Tongue (tissue), 2 donors: Measurements from ENCODE around the gene IL12RB2. TPM values are rescaled to one million over a fixed set of nuclear protein-coding genes. Genes with fewer than 3 reads are reported as not detected.
"Not testable (repeated sequence)": the region's sequence is repeated elsewhere in the genome, so short reads cannot be mapped to it uniquely, and the experiment has no call there.

Experiments used
- DNase-seq: peaks from one replicate; pipeline ENCODE4 v3.0.0-alpha.2; 2015
- total RNA-seq: library from RNA; depleted of rRNA; stranded (reverse); fragments of >200 nt; gene quantifications from one replicate; pipeline ENCODE4 v1.2.3, GENCODE V29; 2014

Gene IL12RB2
- total RNA-seq, 1 donor from 2014 or later, result 2.5 TPM

DNA sequence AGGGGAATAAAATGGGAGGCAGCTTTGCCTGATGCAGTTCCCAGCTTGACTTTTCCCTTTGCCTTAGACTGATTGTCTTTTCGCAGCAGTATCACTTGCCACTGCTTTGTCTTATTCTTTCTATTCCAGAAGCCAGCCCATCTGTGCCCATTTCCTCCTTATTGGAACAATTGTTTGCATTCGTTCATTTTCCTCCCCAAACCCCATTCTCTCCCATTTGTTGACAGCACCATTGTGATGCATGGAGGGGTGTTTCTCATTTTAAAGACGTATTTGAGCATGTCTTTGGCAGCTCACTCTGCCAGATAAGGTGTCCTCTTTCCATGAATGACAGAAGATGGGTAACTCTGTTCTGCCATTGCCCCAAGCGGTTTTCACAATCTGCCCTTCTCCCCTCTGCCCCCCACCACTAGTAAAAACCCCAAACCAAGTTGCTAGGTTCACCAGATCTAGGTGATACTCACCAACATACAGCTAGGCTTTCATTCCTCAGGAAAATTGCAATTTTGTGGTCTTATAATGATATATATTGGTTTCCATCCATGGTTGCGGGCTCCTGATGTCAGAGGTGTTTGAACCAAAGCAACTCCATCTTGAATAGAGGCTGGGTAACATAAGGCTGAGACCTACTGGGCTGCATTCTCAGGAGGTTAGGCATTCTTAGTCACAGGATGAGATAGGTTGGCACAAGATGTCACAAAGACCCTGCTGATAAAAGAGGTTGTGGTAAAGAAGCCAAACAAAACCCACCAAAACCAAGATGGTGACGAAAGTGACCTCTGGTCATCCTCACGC is 91.7 kb downstream of the IL12RB2 start:
- DNase-seq, result no peak

DNA sequence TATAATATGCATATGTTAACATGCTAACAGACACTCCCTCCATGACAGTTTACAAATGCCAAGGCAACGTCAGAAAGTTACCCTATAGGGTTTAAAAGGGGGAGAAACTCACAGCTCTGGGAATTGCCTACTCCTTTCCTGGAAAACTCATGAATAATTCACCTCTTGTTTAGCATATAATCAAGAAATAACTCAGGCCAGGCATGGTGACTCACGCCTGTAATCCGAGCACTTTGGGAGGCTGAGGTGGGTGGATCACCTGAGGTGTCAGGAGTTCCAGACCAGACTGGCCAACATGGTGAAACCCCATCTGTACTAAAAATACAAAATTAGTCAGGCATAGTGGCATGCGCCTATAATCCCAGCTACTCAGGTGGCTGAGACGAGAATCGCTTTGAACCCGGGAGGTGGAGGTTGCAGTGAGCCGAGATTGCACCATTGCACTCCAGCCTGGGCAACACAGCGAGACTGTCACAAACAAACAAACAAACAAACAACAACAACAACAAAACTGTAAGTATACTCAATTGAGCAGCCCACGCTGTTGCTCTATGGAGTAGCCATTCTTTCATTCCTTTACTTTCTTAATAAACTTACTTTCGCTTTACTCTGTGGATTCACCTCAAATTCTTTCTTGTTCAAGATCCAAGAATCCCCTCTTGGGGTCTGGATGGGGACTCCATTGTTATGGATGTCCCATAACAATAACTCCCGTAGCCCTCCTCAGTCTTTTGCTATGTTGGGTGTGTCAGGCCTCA is 92.5 kb downstream of the IL12RB2 start:
- not testable (repeated sequence) for DNase-seq

DNA sequence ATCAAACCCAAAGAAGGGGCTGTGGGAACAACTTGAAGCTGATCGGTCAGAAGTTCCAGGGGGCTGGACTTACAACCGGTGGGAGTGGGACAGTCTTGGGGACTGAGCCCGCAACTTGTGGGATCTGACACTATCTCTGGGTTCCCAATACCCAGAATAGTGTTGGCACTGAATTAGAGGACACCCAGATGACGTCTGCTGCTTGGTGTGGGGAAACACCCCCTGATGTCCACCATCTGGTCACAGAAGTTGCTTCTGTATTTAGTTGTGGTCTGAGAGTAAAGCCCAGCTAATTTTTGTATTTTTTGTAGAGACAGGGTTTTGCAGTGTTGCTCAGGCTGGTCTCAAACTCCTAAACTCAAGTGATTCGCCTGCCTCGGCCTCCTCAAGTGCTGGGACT is 93.8 kb downstream of the IL12RB2 start:
- no peak for DNase-seq

DNA sequence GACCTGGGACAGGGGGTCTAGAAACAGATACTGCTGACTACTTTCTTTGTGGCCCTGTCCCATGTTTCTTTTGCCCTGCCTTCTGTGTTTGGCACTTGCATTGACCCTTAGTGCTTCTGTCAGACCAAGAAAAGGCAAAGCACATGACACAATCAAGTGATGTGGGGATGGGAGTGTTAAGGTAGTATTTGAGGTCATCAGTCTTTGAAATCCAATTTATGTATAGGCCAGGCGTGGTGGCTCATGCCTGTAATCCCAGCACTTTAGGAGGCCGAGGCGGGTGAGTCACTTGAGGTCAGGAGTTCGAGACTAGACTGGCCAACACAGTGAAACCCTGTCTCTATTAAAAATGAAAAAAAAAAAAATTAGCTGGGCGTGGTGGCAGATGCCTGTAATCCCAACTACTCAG is 96.5 kb downstream of the IL12RB2 start:
- no peak for DNase-seq

DNA sequence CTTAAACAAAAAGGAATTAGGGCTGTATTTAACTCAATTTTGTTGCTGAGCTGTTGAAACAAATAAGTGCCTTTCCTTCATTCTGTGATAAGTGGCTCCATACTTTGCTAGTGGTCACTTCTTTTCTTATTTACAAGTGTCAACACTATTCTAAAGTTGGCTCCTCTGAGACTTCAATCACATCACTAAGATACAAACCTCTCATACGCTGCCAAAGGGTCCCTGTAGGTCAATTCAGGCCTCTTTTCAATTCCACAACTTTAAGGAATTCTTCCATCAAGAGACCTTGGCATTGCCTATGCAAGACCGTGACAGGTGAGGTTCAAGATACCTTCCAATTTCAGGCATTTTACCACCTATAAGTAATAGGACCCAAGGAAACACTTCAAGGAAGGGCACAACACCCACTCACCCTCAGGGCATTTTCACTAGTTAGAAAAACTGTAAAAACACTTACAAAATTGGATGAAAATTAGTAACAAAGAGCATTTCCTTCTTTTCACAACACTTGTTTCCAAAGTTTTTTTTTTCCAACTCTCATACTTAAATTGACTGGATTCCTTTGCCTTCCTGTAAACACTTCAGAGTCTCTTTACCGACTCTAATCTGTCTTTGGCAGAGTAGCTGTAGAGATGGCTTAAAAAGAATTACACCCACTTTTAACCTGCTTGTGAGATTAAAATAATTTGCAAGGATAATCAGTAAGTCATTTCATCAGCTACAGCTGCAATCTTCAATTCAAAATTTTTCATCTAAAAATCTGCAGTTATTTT is 98.0 kb downstream of the IL12RB2 start:
- DNase-seq, result no peak

DNA sequence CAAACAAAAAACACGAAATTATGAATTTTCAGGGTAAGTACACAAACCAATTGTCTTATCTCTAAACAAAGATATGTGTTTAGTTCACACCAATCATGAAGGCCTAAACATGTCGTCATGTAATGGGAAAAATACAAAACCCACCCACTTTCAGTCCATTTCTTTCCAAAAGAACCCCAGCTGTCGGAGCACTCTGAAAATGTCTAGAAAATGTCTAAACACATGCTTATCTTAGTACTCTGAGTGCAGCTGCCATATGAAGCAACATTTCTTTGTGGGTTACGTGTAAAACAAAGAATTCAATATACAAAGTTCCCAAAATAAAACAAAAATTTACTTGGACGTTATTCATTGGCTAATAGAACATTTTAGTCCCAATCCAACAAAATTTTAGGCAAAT is 99.8 kb downstream of the IL12RB2 start:
- no peak for DNase-seq

DNA sequence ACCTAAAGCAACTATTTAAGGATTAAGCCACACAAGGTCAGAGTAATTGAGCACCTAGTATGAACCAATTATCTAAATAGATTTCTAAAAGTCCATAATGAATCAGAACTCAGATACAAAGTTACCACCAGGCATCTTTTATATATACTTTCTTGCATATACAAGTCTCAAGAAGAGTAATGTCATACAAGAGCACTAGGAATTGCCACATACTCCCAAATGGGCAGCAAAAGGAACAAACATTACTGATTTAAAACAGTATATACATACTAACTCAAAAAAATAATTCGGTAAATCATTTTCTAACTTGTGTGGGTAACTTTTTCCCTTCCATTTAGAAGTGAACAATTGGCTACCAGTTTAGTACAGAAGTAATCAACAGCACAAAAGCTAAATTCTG is 100.5 kb downstream of the IL12RB2 start:
- no peak for DNase-seq

DNA sequence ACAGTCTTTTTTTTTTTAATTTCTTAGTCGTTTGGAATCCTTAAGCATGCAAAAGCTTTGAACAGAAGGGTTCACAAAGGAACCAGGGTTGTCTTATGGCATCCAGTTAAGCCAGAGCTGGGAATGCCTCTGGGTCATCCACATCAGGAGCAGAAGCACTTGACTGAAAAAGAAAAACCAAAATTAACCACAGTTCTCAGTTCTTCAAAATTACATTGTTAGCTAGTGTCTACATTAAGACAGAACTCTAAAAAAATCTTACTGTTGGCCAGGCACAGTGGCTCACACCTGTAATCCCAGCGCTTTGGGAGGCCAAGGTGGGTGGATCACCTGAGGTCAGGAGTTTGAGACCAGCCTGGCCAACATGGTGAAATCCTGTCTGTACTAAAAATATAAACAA is 105.4 kb downstream of the IL12RB2 start:
- DNase-seq, result not testable (repeated sequence)

DNA sequence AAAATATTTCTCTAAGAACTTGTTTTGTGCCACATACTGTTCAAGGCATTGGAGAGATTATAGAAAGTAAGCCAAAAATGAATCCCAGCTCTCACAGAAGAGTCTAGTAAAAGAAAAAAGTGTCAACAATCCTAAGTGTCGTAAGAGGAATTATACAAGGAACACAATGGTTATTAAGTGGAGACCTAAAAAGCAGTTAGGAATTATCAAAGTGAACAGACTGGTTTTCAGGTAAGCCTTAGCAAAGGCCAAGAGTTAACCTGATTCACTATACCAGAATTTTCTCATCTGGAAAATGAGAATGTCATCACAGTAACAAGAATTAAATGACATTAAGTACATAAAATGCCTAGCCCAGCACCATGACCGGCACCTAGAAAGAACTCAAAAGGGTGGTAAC is 106.9 kb downstream of the IL12RB2 start:
- no peak for DNase-seq

DNA sequence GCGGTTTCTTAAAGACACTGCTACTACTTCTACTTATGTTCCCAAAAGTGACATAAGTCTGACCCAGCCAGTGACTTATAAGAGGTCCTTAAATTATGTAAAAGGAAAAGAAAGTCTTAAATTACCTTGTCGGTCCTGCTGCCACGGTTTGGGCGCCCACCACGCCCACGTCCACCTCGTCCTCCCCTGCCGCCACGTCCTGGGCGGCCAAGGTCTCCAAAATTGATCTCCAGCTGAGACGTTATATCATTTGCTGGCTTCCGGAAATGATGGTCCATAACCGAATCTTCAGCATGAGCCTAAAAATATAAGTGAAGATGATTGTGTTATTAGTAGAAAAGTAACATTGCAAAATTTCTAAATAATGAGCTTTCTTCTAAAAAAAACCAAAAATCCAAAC is 107.4 kb downstream of the IL12RB2 start:
- no peak for DNase-seq

DNA sequence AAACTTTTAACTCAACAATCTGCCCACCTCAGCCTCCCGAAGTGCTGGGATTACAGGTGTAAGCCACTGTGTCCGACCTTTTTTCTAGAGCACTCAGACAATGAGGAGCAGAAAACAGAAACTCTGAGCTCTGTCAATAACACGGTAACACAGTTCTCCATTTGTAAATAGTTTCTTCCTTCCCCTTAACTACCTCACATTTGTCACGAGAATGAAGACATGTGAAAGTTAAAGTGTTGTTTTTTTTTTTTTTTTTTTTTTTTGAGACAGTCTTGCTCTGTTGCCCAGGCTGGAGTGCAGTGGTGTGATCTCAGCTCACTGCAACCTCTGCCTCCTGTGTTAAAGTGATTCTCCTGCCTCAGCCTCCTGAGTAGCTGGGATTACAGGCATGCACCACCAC is 110.1 kb downstream of the IL12RB2 start:
- DNase-seq, result not testable (repeated sequence)

DNA sequence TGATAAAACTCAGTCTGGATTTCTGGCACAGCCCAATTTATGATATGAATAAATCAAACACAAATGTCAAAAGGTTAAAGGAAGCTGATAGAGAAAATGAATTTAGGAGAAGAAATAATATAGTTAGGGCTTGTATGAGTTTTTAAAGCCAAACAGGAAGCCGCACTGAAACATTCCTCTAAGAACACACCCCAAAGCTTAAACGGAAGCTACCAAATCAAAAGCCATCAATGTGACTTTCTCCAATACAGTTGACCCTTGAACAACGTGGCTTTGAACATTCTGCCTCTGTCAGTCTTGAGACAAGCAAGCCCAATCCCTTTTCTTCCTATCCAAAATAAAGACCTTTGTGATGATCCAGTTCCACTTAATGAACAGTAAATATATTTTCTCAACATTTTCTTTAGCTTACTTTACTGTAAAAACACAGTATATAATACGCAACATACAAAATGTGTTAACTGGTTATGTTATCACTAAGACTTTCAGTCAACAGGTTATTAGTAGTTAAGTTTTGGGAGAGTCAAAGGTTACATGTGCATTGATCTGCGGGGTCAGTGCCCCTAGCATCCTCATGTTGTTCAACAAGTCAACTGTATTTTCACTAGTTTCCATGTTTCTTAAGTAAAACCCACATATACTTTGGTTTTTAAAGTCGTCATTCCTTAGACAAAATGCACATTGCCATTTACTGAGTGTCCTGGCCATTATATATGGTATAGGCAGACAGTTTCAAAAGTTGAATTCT is 111.3 kb downstream of the IL12RB2 start:
- DNase-seq, result no peak

DNA sequence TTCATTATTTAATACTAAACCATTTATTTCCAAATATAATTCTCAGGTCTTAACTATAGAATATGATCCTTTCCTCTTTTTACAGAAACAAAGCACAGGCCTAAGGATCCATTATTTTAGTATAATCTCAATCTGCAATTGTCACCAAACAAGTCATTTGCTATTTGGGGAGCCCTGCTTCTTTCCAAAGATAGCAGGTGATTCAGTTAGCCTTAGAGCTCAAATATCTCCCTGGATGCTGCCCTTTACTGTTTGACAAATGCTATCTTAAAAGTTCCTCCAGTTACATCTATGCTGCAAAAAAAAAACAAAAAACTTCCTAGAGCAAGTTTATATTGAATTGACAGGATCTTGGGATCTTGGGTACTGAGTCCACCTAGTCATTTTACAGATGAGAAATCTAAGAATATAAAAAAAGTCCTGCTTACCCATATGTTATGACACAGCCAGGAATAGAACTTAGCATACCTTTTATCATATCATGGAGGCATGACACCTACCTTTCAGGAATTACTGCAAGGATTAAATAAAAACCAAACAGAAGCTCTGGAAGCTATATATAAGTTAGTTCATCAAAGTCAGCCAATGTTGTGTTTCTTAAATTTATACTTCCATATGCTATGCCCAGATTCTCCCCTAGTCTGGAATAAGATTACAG is 113.3 kb downstream of the IL12RB2 start:
- no peak for DNase-seq

DNA sequence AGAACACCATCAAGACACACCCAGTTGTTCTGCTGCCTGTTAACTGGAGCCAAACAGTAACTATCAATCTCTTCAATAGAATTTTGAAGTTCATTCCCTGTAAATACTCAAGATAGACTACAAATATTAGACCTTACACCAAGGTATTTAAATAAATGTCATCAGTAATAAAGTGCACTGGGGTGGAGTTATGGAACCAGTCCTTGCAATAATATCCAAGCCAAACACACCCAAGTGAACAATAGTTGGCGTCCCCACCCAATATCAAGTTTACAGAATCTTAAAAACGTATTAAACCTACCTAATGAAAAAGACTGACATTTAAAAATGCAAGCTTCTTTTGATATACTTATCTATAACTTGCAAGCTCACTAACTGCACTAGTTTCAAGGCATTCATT is 119.8 kb downstream of the IL12RB2 start:
- no peak for DNase-seq

DNA sequence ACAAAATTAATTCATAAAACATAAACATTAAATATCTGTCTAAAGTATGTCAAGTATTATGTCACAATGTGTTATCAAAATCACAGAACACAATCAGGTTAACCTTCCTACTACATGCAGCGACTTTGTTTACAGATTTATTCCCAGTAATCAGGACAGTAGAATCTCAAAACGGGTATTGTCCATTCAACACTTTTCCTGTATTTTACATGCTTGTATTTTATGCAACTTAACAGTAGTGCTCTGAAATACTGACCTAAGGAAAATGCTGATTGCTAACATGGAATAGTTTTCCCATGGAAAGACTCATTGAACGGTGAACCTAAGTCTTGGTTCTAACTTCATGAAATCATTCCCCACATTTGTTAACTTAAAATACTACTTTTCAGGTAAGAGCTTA is 120.3 kb downstream of the IL12RB2 start:
- DNase-seq, result no peak

DNA sequence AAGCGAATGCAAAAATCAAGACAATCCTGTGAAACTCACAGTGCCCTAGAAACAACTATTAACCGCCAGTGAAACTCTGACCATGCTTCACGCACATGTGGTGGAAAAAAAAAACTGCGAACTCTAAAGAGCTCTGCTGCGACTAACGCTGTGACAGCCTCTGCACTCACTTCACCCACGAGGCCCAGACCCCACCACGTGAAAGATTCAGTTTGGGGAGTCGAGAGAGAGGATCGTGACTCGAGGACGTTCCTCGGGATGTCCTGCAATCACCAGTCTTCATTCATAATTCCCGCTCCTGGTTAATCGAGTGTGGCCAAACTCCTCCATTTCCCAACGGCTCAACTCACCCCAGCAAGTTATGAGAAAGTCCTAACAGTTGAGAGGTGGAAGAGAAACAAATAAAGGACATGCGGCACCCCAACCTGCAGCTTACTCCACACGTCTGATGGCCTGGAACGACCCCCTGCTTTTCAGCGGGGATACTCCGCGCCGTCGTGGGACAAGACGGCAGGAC is 121.4 kb downstream of the IL12RB2 start:
- DNase-seq, result peak; percentile 48

DNA sequence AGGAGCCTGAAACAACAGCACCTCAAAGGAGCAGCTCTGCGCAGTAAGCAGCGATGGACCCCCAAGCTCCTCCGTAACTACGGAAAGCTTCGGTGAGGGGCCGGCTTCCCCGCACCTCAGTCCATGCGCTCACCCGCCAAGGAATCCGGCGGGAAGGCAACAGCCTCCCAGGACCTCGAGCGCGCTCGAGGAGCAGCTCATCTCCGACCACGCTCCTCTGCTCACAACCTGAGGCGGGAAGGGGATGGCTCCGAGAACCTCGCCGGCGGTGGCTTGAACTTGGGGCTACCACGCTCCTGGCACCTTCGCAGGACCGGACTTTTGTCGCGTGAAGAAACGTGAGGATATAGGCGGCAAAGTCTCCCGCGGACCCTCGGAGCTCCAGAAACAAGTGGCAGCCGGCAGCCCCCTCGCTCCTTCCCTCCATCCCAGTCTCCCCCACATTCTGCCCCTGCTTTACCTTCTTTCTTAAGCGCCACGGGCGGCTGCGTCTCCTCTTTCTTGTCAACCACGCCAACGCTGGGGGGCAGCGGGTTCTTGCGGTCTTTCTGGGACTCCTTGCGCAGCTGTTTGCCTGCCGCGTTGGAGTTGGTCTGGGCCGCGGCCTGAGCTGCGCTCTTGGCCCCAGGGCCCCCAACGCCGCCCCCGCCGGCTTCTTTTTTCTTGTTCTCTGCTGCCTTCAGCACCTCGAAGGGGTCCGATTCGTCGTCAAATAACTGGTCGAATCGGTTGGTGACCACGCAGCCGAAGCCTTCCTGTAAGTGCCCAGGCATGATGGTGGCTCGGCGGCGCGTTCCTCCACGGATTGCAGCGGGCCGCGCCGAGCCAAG is 122.1 kb downstream of the IL12RB2 start:
- peak; percentile 50 for DNase-seq

DNA sequence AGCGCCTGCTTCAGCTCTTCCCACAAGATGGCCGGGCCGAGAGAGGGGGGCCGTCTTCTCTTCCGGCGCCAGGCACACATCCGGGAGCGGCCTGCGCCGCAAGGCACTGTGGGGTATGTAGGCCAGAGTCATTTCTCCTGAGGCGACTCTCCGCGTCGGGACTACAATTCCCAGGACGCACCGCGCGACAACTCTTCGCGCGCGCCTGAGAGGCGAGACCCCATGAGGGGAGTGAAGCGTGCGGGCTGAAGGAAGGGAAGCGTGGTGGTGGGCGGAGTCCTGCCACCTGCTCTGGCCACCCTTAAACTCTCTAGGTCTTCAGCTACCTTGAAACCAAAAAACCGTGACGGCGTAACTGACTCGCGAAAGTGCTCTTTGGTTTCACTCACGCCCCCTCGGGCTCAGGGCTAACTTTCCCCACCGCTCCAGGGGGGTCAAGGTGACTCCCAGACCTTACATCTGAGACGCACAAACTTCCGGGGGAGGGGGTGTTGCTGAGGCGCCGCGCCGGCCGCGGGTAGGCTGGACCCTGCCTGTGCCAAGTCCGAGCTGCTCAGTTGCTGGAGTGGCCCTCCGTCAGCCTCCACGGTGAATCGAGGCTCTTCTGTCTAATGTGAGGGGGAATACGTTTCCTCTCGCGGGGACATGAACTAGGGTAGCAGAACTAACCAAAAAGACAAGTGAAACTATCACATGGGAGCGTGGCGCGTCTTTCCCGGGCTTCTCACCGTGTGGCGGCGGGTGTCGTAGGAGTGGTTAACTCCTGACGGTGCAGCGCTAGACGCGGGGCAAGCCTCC is 122.9 kb downstream of the IL12RB2 start, which contains the start of gene SERBP1:
TSS of gene SERBP1 (minus strand) at position 45 of the 798 bp plus-strand sequence. CDS start 102 bp downstream, outside the sequence.
- DNase-seq, result peak; percentile 99

DNA sequence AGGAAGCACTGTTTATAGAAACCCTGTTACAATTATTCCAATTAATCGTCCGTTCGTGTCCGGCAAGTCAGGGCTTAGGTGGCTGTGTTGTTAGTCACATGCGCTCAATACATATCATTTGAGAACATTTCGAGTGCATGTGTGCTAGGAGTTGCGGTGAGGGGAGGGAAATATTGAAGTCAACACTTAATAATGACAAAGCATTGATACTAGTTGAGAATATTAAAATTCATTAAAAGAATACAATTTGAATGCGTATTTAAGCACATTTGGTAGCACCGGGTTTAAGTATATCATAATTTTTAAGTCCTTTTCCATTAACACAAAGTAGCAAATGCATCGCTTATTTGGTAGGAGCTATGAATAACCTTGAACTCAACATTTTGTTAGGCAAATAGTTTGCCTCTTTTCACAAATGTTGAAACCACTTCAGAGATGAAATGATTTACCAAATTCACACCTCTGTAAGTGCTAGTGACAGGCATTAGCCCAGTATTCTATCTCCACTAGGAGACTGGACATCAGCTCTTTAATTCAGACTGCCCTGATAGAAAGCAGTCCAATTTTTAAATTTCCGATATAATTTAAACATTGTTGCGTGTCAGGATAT is 123.6 kb downstream of the IL12RB2 start:
- no peak for DNase-seq
